DND-41 (cell line): ENCODE results near the gene LARP6.

ENCODE experiments used
- EZH2 ChIP-seq: IDR thresholded peaks from 3 replicates; pipeline ENCODE4 v1.6.1; 2012; ENCODE audit warnings: borderline replicate concordance, low read depth, mild to moderate bottlenecking, moderate library complexity, low read length, inconsistent platforms; ENCODE audit not compliant: severe bottlenecking
- TF ChIP-seq, protein P1 (sequence below): IDR thresholded peaks from 2 replicates; pipeline ENCODE4 v1.5.1; 2012; ENCODE audit warnings: borderline replicate concordance, low read length, moderate library complexity, mild to moderate bottlenecking; ENCODE audit not compliant: poor library complexity, severe bottlenecking; ENCODE audit errors: extremely low read depth

DNA sequence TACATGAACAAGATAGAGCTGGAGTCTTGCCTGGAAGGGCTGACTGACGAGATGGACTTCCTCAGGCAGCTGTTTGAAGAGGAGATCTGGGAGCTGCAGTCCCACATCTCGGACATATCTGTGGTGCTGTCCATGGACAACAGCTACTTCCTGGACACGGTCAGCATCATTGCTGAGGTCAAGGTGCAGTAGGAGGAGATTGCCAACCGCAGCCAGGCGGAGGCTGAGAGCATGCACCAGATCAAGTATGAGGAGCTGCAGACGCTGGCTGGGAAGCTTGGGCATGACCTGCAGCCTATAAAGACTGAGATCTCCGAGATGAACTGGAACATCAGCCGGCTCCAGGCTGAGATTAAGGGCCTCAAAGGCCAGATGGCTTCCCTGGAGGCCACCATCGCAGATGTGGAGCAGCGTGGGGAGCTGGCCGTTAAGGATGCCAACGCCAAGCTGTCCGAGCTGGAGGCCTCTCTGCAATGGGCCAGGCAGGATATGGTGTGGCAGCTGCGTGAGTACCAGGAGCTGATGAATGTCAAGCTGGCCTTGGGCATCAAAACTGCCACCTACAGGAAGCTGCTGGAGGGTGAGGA is 5.5 kb upstream of the LARP6 start:
- TF ChIP-seq, protein P1, sequence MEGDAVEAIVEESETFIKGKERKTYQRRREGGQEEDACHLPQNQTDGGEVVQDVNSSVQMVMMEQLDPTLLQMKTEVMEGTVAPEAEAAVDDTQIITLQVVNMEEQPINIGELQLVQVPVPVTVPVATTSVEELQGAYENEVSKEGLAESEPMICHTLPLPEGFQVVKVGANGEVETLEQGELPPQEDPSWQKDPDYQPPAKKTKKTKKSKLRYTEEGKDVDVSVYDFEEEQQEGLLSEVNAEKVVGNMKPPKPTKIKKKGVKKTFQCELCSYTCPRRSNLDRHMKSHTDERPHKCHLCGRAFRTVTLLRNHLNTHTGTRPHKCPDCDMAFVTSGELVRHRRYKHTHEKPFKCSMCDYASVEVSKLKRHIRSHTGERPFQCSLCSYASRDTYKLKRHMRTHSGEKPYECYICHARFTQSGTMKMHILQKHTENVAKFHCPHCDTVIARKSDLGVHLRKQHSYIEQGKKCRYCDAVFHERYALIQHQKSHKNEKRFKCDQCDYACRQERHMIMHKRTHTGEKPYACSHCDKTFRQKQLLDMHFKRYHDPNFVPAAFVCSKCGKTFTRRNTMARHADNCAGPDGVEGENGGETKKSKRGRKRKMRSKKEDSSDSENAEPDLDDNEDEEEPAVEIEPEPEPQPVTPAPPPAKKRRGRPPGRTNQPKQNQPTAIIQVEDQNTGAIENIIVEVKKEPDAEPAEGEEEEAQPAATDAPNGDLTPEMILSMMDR = no peak
- TF ChIP-seq EZH2 = no peak
